Thyroid gland (tissue), 4 donors: ENCODE data around the gene FGGY. TPM values are rescaled to one million over a fixed set of nuclear protein-coding genes. Genes with fewer than 3 reads are reported as not detected.

ENCODE experiments used
- DNase-seq, 2 donors: peaks; one replicate each; pipeline ENCODE4 v3.0.0-alpha.2; 2019
- H3K27ac ChIP-seq, 3 donors: fragments of 200-600 bp; sonication (generic); 1 replicate in 2 of 3; 2 replicates in 1 of 3; pipeline ENCODE4 v1.5.1; 2016 to 2019; ENCODE audit warnings: mild to moderate bottlenecking in 1 of 3, moderate library complexity in 1 of 3
- H3K27me3 ChIP-seq: fragments of 200-600 bp; sonication (generic); one replicate; pipeline ENCODE4 v1.5.1; 2019
- H3K36me3 ChIP-seq, 2 donors: fragments of 200-600 bp; sonication (generic); one replicate each; pipeline ENCODE4 v1.5.1; 2016 to 2019
- H3K4me1 ChIP-seq, 2 donors: fragments of 200-600 bp; sonication (generic); one replicate each; pipeline ENCODE4 v1.5.1; 2017 to 2019
- H3K4me3 ChIP-seq, 3 donors: fragments of 200-600 bp; sonication (generic); replicated peaks in 1 of 3; 1 replicate in 2 of 3; 2 replicates in 1 of 3; pipeline ENCODE4 v1.5.1; 2016; ENCODE audit warnings: mild to moderate bottlenecking in 1 of 3
- H3K9me3 ChIP-seq: fragments of 200-600 bp; sonication (generic); one replicate; pipeline ENCODE4 v1.5.1; 2017
- POLR2A ChIP-seq, 2 donors: fragments of 450-650 bp; IDR thresholded peaks; one replicate each; pipeline ENCODE4 v1.6.1; 2017; ENCODE audit warnings: antibody characterized with exemption in 2 of 2, mild to moderate bottlenecking in 2 of 2, moderate library complexity in 1 of 2
- WGBS, 2 donors: methylation state at CpG; one replicate each; pipeline ENCODE4 v1.1.5; 2017; 5-methylcytosine and 5-hydroxymethylcytosine counted together
- intact Hi-C: fragments of 100-400 bp; cut with DNase I; formaldehyde crosslinking; loops from one replicate; pipeline ENCODE4 v1.15.1; 2023
- total RNA-seq, 4 donors: library from RNA; depleted of rRNA; stranded (reverse); fragments of >200 nt; gene quantifications; one replicate each; pipeline ENCODE4 v1.2.3, GENCODE V29; 2016
- TF ChIP-seq, protein P1 (sequence below), 6 experiments: fragments of 200-600 bp in 3 of 6; fragments of 450-650 bp in 3 of 6; sonication (generic) in 3 of 6; IDR thresholded peaks; one replicate each; pipeline ENCODE4 v1.5.1; 2016 to 2019; ENCODE audit warnings: antibody characterized with exemption in 6 of 6, mild to moderate bottlenecking in 2 of 6, inconsistent platforms in 1 of 6, moderate library complexity in 1 of 6

FGGY gene
- total RNA-seq, 4 donors from 2014 or later, result 24.6 to 46.1 (median 36.4) TPM

DNA sequence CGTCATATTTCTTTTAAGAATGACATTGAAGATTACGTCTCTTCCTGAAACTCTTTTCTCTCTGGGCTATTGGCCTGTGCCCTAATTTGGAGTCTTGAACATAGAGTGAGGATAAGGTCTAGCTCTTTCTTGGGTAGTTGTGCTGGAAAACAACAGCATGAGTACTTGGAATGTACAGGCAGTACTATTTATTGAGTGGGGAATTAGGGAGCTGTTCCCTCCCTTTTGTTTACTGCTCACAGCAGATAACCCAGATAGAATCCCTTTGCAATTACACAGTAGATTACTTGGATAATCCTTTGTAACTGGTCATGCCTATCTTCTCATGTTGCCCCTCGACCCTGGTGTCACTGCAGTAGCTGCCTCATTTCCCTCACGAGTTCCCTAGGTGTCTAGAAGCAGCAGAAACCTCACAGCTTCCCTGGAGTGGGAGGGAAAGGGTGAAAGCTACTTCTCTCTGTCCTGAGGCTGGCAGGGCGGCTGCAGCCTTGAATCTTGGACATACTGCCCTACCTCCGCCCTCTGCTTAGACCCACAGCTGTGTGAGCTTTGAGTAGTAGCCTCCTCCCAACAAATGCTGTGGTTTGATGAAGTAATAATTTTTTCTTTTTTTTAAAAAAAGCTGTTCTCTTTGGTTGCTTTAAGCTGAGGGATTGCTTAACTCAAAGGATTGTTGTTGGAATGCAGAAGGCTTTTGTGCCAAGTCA is 70.6 kb downstream of the FGGY start:
- H3K36me3 ChIP-seq, result no peaks in the 10 kb centered on the region
- WGBS, 2 donors, result 38 to 55% methylated on average over 6 of the region's 6 CpGs
- no peaks in the 10 kb centered on the region for H3K27me3 ChIP-seq
- peak; percentile 42 to 47 for DNase-seq
- peaks cover 14 to 15% of the 10 kb centered on the region in 2 donors for H3K4me1 ChIP-seq
- peak overlapping the region in 2 of 3 donors; percentile 58 for H3K27ac ChIP-seq
- H3K4me3 ChIP-seq, result no peak overlapping the region
- intact Hi-C loops, result no loop called here
- TF ChIP-seq POLR2A (IDR thresholded peaks at IDR 0.05), result no peak
- TF ChIP-seq, protein P1, sequence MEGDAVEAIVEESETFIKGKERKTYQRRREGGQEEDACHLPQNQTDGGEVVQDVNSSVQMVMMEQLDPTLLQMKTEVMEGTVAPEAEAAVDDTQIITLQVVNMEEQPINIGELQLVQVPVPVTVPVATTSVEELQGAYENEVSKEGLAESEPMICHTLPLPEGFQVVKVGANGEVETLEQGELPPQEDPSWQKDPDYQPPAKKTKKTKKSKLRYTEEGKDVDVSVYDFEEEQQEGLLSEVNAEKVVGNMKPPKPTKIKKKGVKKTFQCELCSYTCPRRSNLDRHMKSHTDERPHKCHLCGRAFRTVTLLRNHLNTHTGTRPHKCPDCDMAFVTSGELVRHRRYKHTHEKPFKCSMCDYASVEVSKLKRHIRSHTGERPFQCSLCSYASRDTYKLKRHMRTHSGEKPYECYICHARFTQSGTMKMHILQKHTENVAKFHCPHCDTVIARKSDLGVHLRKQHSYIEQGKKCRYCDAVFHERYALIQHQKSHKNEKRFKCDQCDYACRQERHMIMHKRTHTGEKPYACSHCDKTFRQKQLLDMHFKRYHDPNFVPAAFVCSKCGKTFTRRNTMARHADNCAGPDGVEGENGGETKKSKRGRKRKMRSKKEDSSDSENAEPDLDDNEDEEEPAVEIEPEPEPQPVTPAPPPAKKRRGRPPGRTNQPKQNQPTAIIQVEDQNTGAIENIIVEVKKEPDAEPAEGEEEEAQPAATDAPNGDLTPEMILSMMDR (IDR thresholded peaks at IDR 0.05), result no peak
- no peaks in the 10 kb centered on the region for H3K9me3 ChIP-seq

DNA sequence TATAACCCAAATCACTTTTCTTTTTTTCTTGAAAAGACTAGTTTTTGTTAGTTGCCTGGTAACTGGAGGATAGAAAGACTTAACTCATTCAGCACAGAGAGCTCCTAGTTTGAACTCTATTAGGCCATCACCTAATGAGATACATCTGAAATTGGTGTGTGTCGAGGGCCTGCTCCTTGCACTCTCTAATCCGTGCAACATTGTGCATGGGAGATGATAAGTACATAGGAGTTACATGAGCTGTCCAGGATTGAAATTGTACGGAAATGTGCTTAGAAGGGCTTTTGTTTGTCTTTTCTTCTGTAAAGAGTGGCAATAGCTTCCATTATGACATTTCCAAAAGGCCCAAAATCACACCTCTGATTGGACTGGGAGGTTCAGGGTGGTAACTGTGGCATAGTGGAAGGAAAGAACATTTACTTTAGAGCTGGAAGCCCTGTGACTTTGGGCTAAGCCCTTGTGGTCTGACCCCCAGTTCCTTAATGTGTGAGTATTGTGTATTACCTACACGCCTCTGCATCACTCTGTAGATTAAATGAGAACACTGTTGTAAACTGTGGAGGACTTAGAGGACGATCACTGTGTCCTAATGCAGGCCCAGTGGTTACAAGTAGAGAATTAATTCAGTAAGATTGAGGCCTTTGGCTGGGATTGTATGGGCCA is 71.2 kb downstream of the FGGY start:
- WGBS, 2 donors, result 72 to 85% methylated on average over 5 of the region's 5 CpGs
- Histone ChIP-seq H3K9me3 (no peaks in the 10 kb centered on the region), H3K27me3 (no peaks in the 10 kb centered on the region), H3K4me1 (peaks cover 14 to 15% of the 10 kb centered on the region in 2 donors), H3K4me3 (no peak overlapping the region), H3K27ac (no peak overlapping the region), H3K36me3 (no peaks in the 10 kb centered on the region)
- intact Hi-C loops, result no loop called here
- no peak for DNase-seq
- no peak for TF ChIP-seq POLR2A (IDR thresholded peaks at IDR 0.05)
- TF ChIP-seq, protein P1 (IDR thresholded peaks at IDR 0.05), result no peak

DNA sequence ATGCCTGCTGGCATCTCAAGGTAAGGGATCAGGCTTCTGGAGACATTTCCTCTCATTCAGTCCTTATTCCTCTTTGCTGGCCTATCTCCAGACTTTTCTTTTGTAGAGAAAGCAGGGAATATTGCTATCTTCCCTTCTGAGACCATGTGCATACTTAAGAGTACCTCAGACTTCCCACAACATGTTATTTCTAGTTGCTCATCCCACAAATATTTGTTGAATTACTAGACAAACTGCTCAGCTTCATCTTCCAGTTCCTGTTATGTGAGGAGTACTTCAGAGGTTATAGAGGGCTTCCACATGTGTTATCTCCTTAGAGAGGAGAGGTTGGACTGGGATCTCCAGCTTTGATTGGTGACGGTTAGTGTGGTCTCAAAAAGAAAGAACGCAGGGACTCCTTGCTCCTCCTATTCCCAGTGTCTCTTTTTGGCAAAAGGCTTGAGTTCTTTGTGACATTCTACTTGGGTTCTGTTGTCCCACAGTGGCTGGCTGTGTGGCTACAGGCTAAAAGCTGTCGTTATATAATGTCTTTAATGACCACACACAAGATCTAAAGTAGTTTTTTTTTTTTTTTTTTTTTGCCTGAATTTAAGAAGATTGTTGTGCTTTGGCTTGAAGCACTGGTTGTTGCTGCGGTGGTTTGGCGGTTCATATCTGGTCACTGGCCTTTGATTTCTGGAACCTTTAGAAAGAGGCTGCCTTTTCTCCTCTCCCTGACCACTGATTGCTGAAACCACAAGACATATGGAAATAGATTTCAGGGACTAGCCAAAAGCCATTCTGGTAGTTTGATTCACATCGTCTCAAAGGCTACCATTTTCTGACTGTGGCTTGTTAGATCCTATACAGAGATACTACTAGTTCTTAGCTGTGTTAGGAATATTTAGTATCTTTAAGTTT is 78.7 kb downstream of the FGGY start:
- intact Hi-C loops, result no loop called here
- Histone ChIP-seq H3K4me1 (no peaks in the 10 kb centered on the region), H3K36me3 (no peaks in the 10 kb centered on the region), H3K27me3 (no peaks in the 10 kb centered on the region), H3K27ac (no peak overlapping the region), H3K9me3 (no peaks in the 10 kb centered on the region), H3K4me3 (no peak overlapping the region)
- 81 to 83% methylated on average over 6 of the region's 6 CpGs for WGBS, 2 donors
- no peak for TF ChIP-seq POLR2A (IDR thresholded peaks at IDR 0.05)
- TF ChIP-seq, protein P1 (IDR thresholded peaks at IDR 0.05), result no peak
- no peak for DNase-seq

DNA sequence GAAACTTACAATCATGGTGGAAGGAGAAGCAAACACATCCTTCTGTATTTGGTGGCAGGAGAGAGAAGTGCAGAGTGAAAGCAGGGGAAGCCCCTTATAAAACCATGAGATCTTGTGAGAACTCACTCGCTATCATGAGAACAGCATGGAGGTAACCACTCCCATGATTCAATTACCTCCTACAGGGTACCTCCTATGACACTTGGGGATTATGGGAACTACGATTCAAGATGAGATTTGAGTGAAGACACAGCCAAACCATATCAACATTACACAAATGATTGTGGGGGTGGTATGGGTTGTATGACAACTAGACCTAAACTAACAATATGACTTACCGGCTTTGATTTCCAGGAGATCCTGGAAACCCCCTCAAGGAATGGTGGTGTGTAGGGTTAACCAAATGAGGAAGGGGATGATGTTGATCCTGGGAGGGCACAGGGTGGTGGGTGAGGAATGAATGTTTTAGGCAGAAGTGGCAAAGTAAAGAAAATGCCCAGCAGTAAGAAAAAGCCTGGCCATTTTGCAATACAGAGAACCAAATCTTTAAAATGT is 80.5 kb downstream of the FGGY start:
- H3K4me3 ChIP-seq, result no peak overlapping the region
- no peaks in the 10 kb centered on the region for H3K36me3 ChIP-seq
- no peaks in the 10 kb centered on the region for H3K27me3 ChIP-seq
- H3K9me3 ChIP-seq, result no peaks in the 10 kb centered on the region
- 82 to 98% methylated on average over 3 of the region's 3 CpGs for WGBS, 2 donors
- intact Hi-C loops, result no loop called here
- TF ChIP-seq POLR2A (IDR thresholded peaks at IDR 0.05), result no peak
- TF ChIP-seq, protein P1 (IDR thresholded peaks at IDR 0.05), result no peak
- DNase-seq, result no peak
- H3K4me1 ChIP-seq, result no peaks in the 10 kb centered on the region
- no peak overlapping the region for H3K27ac ChIP-seq
